Measurements from ENCODE around the gene HSPA2.

HSPA2 gene

GRCh38 chr14:64541972-64542835, 1.7 kb downstream of the HSPA2 start:
- TF ChIP-seq CTCF (conservative IDR thresholded peaks at IDR 0.05), result no peak
- H3K27ac ChIP-seq, result no peak overlapping the region

- TF ChIP-seq CTCF (conservative IDR thresholded peaks at IDR 0.05), result no peak
- no peak overlapping the region for H3K27ac ChIP-seq
Observed at GRCh38 chr14:64542836-64543201, 2.3 kb downstream of the HSPA2 start.

DNA sequence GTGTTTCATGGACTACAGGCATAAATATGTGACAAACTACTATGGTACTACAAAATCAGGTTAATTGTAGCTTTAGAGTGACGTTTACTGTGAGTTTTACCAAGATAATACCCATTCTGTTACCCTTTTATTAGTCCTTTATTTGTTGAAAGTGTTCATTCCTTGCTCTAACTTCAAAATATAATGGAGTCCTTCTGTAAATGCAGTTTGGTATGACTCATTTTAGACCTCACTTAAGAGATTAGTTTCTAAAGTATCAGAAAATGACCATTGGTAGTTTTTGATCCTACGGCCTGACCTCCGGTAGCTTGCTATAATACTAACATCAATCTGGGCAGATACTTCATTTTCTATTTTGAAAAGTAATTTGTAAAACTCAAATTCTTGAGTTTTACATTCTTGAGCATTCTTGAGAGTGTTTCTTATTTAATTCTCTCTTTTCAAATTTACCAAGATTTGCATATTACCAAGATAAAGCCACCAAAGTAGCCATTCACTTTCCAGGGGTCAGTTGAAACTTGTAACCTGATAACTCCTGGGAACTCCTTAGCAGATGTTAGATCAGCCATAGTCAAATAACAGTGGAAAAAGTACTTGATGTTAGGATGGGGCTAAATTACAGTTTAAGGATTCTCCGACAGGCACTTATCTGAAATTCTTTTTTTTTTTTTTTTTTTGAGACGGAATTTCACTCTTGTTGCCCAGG, 4.2 kb downstream of the HSPA2 start:
- no peak overlapping the region for H3K27ac ChIP-seq
- no peak for TF ChIP-seq CTCF (conservative IDR thresholded peaks at IDR 0.05)

GRCh38 chr14:64549016-64549415, 8.5 kb downstream of the HSPA2 start:
- no peak overlapping the region for H3K27ac ChIP-seq
- TF ChIP-seq CTCF (conservative IDR thresholded peaks at IDR 0.05), result no peak

GRCh38 chr14:64549791-64550620, 9.5 kb downstream of the HSPA2 start, which contains the start of gene PPP1R36:
TSS of gene PPP1R36 (plus strand) at chr14:64549961. CDS start at chr14:64549998, 37 bp downstream.
- H3K27ac ChIP-seq, result no peak within 1 kb of the TSS
- no peak for TF ChIP-seq CTCF (conservative IDR thresholded peaks at IDR 0.05)

DNA sequence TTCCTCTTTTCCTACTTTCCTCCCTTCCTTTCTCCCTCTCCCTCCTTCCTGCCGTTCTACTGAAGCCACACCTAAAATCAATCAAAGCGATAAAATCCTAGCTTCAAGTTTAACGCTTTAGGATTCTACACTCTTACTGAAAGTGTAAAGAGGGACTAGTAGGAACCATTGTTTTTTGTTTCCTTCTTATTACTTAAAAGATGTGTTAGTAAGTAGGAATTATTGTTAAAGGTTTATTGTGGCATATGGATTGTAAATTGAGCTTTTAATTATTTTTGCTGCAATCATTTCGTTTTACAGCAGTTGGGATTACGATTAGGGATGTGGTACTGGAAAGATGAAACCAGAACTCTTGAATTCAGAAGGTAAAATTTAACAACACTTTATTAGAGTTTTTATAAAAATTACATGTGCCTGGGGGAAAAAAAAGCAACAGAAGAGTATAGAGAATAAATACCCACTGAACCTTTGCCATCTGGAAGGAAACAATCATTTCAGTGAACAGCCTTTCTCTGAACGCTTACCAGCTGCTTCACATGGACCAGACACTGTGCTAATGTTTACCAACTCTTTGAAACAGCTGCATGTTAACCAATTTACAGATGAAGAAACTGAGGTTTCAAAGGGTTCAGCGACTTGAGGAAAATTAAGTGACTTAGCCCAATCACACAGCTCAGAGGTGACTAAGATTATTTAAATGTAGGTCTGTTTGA, 10.2 kb downstream of the HSPA2 start:
- no peak for TF ChIP-seq CTCF (conservative IDR thresholded peaks at IDR 0.05)
- H3K27ac ChIP-seq, result no peak overlapping the region
